HG02678 (cell line): ENCODE data around the gene BAHCC1.

Experiments
- ATAC-seq: cut with Tn5 transposase; IDR thresholded peaks from one replicate; pipeline ENCODE4 v1.9.1; 2021; ENCODE audit warnings: mild to moderate bottlenecking, moderate library complexity; ENCODE audit not compliant: unreplicated experiment

The BAHCC1 gene

DNA sequence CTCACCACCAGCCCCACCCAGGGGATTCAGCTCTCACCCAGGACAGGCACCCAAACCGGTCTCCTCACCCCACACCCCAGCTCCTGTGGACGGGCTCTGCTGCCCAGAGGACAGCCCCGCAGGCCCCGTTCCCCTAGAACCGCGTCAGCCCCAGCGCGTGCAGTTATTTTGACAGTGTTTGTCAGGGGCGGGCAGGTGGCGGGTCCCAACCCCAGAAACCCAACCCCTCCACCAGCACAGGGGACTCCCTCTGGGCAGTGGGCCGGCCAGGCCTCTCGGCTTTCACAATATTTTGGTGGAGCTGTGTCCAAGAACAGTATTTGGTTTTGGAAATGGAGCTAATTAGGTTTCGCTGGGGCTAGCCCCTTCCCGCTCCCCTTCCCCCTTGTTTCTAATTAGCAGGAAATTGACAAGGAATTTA lies 44.8 kb downstream of the BAHCC1 start:
- ATAC-seq, result no peak

DNA sequence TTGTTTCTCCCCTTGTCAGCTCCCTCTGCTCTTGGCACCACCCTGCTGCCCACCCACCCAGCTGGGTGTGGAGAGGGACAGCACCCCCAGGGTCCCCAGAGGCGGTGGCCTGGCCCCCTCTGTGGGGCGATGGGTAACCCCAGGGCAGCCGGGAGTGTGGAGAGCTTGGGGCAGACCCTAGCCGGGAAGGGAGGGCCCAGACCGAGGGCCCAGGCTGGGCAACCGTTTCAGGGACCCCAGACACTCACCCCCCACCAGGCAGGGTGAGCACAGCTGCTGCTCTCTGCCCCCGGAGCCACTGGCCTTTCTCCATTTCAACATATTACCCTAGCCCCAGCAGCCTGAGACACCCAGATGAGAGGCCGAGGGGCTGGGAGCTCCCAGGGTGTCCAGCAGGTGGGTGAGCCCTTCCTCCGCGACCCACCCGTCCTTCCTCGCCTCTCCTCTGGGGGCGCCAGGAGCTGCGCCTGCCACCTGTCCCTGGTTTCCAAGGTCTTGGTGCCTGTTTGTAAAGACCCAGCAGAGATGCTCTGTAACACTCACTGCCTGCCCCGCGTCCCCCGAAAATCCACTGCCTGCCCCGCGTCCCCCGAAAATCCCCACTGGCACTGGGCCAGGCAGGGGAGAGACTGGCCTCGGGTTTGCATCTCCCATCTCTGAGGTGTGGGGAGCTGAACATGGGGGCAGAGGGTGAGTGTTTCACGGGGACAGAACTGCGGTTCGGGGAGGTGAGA lies 45.4 kb downstream of the BAHCC1 start:
- ATAC-seq, result no peak

DNA sequence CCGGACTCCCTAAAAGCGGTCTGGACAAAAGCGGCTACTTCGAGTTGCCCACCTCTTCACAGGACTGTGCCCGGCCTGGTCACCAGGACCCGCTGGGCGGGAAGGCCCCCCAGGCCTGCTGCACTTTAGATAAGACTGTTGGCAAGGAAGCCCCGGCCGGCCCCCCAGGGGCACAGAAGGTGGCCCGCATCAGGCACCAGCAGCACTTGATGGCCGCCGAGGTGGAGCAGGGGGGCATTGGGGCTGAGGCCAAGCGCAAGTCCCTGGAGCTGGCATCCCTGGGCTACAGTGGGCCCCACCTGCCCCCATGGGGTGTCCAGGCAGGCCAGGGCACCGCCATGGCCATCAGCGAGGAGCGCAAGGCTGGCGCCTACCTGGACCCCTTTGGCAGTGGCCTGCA lies 47.5 kb downstream of the BAHCC1 start:
- ATAC-seq, result no peak

DNA sequence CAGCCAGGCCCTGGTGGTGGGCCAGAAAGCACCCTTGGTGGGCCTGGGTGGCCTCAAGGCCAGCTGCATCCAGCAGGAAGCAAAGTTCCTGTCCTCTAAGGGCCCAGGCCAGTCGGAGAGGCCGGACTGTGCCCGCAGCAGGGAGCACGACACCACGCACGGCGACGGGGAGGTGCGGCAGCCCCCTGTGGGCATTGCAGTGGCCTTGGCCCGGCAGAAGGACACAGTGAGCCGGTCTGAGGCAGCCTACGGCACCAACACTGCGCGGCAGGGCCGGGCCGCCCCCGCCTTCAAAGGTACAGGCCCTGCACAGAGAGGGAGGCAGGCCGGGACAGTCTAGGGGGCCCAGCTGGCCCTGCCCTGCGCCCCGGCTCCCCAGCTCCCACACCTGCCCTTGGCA lies 48.0 kb downstream of the BAHCC1 start:
- no peak for ATAC-seq

DNA sequence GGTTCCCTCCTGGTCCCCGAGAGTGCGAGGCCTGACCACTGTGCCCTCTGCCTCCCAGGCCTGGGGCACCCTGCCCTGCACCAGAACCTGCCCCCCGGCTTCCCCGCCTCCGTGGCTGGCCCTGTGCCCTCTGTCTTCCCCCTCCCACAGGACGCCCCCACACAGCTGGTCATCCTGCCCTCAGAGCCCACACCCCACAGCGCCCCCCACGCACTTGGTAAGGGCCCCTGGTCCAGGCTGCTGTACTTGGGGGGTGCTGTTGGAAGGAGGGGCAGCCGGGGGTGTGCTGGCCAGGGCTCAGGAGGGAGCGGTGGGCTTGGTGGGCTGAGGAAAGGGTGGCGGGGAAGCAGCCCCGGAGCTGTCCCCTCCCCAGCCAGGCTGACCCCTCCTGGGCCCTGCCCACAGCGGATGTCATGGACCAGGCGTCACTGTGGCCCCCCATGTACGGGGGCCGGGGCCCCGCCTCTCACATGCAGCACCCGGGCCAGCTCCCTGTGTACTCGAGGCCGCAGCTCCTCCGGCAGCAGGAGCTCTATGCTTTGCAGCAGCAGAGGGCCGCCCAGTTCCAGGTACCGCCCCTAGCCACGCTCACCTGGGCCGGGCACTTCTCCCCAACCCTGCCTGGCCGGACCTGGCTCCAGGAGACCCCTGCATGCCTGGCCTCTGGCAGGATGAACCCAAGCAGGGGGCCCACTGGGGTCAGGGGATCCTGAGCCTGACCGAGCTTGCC lies 49.5 kb downstream of the BAHCC1 start:
- no peak for ATAC-seq

DNA sequence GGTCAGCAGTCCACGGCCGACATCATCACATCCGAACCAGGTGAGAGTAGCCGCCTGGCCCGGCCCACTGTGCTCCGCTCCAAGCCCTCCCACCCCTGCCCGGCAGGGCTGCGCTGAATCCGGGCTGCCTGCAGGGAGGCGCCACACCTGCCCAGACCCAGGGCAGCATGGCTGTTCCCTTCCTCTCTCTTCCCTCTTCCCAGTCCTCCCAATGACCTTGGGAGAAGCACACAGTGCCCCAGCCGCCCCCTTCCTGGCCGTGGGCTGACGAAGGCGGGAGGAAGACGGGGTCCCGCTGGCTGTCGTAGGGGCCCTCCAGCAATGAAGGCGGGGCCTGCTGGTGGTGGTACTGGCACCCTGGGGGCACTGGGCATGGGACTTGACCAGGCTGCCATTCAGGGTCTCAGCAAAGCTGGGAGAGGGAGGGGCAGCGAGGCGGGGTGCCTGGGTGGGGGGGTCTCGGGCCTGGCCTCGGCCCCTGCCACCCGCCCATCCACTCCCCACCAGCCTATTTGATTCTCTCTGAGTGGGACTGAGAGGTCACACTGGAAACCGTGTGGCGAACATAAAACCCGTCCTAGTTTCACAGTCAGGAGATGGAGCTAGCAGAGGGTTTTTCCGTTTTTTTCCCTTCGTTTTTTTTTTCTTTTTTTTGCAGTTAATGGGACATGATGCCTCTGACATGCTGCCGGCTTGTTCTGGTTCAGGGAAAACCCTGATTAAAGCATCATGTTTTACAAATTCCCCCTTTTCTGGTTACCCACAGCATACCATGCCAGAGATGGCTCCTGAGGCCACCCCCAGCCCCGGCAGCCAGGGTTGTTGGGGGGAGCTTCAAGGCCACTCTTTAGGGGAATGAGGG lies 50.6 kb downstream of the BAHCC1 start:
- no peak for ATAC-seq

DNA sequence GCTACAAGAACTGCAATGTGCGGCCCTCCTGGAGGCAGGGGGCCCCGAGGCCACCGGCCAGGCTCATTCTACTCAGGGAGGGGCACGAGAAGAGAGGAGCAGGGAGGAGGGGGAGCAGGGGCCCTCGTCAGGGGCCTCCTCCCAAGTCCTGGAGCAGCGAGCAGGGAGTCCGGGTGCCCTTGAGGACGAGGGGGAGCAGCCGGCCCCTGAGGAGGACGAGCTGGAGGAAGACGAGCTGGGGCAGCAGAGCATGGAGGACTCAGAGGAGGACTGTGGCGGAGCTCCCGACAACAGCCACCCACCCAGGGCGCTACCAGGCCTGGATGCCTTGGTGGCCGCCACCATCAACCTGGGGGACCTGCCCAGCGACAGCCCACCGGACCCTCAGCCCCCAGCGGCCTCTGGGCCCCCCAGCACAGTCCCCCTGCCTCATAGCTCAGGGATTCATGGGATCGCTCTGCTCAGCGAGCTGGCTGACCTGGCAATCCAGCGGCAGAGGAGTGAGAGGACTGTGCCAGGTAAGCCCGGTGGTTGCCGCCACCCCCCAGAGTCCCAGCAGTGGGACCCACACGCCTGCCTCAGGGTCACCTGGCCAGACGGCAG lies 52.2 kb downstream of the BAHCC1 start:
- no peak for ATAC-seq

DNA sequence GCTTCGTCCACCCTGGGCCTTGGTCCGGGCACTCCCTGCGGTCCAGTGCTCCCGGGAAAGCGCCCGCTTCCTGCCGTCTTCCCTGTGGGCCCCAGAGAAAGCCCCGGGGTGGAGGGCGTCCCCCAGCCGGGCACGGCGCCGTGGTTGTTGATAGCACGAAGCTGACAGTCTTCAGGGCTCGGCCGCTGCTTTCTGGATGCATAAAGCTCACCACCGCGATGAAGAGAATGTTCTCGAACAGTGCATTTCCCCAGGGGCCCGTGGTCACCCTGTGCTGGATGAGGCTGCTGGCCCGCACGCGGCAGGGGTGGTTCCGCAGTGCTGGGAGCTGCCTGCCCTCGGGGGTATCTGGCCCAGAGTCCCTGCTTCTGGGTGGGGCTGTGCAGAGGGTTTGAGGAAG lies 53.2 kb downstream of the BAHCC1 start:
- no peak for ATAC-seq

DNA sequence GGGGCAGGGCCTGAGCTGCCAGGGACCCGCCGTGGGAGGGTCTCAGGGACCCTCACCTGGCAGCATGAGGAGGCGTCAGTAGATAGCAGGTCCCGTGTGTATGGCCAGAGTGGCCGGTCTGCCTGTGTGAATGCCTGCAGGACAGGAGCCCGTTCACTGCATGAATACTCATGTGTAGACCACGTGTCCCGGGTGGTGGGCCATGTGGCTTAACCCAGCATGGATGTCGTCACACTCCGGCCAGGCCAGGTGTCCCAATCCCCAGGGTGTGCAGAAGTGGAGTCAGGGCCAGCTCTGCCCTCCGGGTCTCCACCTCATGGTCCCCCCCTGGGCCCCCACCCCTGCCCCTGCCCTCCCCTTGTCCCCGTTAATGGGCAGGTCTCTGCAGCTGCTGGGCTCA lies 53.7 kb downstream of the BAHCC1 start:
- ATAC-seq, result no peak

DNA sequence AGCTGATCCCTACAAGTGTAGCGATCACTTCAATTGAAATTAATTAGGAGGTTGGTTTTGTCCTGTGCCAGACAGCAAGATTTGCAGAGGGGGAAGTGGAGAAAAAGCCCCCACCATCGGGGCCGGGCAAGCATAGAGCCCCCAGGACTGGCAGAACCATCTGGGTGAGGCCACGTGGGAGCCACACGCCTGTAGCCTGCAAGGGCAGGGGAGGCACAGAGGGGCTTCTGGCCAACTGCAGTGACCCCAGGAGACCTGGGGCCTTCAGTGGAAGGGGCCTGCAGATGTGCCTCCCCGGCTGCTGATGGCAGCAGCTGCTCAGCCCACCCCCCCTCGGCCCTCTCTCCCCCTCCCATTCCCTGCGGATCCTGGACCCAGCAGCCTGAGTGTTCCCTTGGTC lies 54.1 kb downstream of the BAHCC1 start:
- no peak for ATAC-seq

DNA sequence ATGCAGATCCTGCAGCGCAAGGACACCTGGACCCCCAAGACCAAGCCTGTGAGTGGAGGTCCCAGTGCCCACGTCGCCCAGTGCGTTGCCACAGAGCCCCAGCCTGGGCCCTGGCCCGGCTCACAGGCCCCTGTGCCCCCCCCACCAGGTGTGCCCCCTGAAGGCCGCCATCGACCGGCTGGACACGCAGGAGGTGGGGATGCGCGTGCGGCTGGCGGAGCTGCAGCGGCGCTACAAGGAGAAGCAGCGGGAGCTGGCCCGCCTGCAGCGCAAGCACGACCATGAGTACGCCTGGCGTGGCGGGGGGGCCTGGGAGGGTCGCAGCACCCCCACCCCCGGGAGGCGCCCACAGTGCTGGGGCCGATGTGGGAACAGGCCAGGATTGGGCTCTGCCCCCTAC lies 56.6 kb downstream of the BAHCC1 start:
- ATAC-seq, result no peak

DNA sequence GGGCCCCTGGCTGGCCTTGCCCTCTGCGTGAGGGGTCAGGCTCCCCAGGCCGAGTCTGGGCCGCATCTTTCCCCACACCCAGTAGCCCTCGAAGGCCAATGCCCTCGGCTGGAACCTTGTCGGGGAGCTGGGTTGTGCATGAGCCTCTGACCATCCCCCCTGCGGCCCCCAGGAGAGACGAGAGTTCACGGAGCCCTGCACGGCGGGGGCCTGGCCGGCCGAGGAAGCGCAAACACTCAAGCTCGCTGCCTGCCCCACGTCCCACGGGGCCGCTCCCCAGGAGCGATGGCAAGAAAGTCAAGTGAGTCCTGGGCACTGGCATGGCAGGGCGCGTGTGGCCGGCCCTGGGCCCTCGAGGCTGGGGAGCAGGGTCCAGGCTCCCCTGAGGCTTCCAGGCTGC lies 57.3 kb downstream of the BAHCC1 start:
- ATAC-seq, result no peak

DNA sequence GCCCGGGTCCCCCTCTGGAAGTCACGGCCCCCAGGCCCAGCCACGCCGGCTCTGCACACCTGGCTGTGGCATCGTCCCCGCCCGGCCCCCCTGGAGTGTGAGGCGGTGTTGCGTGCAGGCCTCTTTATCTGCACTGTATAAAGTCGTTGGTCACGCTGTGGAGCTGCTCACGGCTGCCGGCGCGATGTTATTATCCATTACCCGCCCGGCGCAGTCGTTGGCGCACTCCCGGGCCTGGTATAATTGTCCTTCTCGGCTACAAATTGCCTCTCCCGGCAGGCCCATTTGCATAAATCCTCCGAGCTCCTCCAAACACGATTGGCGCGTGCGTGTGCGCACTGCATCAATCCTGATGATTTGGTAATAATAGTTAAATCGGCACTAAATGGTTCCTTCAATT lies 57.8 kb downstream of the BAHCC1 start:
- ATAC-seq, result no peak

DNA sequence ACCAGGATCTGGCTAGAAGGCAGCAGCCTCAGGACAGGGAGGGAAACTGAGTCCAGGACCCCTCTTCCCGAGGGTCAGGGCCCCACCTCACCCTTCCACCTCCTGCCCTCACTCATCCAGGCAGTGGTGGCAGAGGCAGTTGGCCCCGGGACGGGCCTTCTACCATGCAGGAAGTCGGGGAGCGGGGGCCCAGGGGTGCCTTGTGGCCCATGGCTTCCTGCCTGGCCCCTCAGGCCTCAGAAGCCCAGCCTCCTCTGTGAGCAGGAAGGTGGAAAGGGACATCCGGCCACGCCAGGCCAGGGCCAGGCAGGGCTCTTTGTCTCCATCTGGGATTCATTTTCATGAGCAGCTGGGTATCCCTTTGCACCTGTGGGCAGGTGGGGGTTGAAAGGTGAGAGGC lies 58.5 kb downstream of the BAHCC1 start:
- ATAC-seq, result no peak

DNA sequence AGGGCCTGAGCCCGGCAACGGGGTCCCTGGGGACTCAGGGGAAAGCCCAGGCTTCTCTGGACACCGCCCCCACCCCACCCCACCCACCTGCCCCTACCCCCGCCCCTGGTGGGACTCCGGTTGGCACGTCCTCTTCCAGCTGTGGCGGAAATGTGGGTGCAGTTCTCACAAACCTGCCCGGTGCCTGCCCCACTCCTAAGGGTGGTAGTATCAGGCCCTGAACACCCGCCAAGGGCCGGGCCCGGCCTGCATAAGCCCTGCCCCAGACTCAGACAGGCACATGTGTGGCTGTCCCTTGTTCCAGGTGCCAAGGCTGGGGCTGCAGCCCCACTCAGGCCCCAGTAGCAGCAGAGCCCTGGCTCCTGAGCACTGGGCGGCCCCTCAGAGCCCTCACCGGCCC lies 59.2 kb downstream of the BAHCC1 start:
- no peak for ATAC-seq

DNA sequence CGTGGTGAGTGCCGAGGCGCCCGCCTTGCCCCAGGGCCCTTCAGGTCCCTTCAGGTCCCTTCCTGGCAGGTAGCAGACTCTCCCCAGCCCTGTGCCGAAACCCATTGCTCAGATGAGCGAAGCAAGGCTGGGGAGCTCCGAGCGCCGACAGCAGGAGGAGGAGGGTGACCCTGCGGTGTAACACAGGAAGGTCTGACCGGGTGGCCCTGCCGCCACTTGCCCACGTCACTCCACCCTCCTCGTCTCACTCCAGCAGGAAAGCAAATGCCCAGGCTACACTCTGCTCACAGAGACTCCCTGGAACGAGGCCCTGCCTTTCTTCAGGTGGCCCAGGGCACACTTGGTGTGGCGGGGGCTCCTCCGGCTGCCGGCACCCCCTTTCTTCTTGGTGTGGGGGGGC lies 60.1 kb downstream of the BAHCC1 start:
- ATAC-seq, result no peak

DNA sequence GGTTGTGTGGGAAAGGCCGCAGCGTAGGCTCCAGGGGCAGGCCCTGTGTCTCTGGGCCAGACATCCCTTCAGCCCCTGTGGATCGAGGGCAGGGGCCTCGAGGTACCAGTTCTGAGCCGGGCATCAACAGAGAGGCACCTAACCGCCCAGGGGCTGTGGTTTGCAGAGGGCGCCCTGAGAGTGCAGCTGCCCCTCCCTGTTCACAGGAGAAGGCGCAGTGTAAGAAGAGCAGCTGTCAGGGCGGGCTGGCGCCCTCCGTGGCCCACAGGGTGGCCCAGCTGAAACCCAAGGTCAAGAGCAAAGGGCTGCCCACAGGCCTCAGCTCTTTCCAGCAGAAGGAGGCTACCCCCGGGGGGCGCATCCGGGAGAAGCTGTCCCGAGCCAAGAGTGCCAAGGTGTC lies 60.8 kb downstream of the BAHCC1 start:
- no peak for ATAC-seq

DNA sequence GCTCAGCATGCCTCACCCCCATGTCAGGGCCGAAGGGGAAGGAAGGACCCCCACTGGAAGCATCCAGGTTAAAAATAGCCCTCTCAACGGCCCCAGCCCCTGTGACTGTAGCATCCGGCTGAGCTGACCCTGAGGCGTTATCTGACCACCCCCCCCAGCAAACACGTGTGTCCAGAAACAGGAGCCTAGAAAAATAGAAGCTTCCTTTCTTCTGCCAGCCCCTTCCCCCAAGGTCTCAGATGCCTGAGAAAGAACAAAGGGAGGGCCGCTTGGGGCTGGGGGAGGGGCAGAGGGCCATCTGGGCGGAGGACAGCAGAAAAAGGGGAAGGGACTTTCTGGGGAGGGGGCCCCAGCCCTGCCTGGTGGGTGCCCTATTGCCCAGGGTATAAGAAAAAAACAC lies 61.5 kb downstream of the BAHCC1 start:
- ATAC-seq, result no peak

DNA sequence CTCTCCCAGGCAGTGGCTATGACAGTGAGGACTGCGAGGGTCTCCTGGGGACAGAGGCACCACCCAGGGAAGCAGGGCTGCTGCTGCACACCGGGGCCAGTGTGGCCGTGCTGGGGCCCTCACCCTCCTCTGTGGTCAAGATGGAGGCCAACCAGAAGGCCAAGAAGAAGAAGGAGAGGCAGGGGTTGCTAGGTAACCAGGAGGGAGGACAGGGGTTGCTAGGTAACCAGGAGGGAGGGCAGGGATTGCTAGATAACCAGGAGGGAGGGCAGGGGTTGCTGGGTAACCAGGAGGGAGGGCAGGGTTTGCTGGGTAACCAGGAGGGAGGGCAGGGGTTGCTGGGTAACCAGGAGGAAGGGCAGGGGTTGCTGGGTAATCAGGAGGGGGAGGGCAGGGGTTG lies 62.1 kb downstream of the BAHCC1 start:
- no peak for ATAC-seq

DNA sequence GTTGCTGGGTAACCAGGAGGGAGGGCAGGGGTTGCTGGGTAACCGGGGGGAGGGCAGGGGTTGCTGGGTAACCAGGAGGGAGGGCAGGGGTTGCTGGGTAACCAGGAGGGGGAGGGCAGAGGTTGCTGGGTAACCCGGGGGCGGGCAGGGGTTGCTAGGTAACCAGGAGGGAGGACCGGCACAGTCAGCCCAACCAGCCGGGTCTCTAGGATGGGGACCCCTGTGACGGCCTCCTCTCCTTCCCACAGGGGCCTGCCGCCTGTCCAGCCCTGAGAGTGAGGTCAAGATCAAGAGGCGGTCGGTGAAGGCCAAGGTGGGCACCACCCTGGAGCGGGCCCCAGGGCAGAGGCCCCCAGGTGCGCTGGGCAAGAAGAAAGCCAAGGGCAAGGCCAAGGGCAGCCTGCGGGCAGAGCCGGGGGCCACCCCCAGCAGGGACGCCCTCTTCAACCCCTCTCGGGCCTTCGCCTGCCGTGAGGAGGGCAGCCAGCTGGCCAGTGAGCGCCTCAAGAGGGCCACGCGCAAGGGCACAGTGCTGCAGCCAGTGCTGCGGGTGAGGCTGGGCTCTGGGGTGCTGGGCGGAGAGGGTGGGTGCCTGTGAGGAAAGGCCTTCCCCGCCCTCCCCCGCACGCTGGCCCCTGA lies 62.8 kb downstream of the BAHCC1 start:
- no peak for ATAC-seq

DNA sequence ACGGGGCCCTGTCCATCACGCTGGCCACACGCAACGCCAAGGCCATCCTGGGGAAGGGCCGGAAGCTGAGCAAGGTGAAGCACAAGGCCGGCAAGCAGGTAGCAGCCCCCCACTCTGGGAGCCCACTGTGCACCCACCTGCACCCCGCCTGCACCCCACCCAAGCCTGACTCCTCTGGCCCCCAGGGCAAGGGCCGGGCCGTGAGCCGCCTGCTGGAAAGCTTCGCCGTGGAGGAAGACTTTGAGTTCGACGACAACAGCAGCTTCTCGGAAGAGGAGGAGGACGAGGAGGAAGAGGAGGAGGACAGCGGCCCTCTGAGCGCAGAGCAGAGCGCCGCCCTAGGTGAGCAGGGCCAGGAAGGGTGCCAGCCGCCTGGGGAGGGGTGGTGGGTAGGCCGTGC lies 63.4 kb downstream of the BAHCC1 start:
- ATAC-seq, result no peak
